ENCODE measurements around the gene C6orf132. TPM values are rescaled to one million over a fixed set of nuclear protein-coding genes. Genes with fewer than 3 reads are reported as not detected.
"Not testable (repeated sequence)": the region's sequence is repeated elsewhere in the genome, so short reads cannot be mapped to it uniquely, and the experiment has no call there.

C6orf132 gene
- total and polyA plus RNA-seq, 10 of the 15 experiments (the other 5 are each of a cell fraction or from before 2014, with no cell fraction given): 0.04 to 0.05 TPM; not detected in 8

DNA sequence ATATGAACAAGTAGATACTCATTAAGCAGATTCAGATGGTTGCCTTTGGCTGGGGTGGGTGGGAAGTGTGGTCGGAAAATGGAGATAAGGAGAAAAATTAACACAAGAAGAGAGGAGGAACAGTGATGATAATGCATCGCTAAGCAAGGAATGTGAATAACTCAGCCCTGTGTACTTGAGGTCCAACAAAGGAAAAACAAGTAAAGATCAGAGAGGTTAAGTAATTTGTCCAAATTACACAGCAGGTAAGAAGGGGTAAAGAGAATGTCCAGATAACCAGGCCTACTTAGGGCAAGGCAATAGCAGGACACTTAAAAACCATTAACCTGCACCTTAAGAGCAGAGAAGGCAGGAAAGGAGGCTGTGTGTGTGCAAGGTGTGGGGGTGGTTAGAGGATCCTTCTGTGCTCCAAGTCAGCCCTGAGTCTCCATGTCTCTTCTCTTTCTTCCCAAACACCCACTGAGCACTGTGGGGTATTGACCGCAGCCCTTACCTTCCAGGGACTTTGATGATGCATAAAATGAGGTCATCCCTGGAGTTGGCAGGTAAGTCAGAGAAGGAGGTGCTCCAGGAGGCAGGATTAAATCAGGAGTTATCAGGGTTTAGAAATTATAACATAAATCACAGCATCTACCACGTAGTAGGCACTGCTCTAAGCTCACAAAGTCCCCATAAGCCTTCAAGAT is 10.3 kb upstream of the C6orf132 start:
- H3K79me2 ChIP-seq (ENCODE audit: control insufficient read depth, insufficient read depth, low read length); H3K27ac ChIP-seq (ENCODE audit: control insufficient read depth, insufficient read depth); in situ Hi-C loops (cut with MboI); DNase-seq (ENCODE audit: low read depth, low spot score); RAD21 ChIA-PET (ENCODE audit: unreplicated experiment); H3K4me3 ChIP-seq; FAIRE-seq; H3K36me3 ChIP-seq (ENCODE audit: control insufficient read depth in 2 of 2, insufficient read depth in 2 of 2, low read length in 1 of 2); SMC1A ChIA-PET (ENCODE audit: uncharacterized antibody, unreplicated experiment); BruUV-seq (replicated peaks); H3K4me2 ChIP-seq (ENCODE audit: control insufficient read depth, insufficient read depth); ATAC-seq; H3K9ac ChIP-seq (ENCODE audit: control insufficient read depth, insufficient read depth, low read length); CTCF ChIA-PET; H3K9me3 ChIP-seq (replicated peaks; ENCODE audit: control insufficient read depth, insufficient read depth, low read length); intact Hi-C loops (cut with micrococcal nuclease; ENCODE audit: unreplicated experiment); H4K20me1 ChIP-seq (ENCODE audit: control insufficient read depth, insufficient read depth); H3K4me1 ChIP-seq (ENCODE audit: control insufficient read depth, insufficient read depth, low read length); POLR2A ChIA-PET; H2AFZ ChIP-seq (ENCODE audit: control insufficient read depth, low read depth, low read length); H3K27me3 ChIP-seq (replicated peaks in 1 of 2; ENCODE audit: control insufficient read depth in 2 of 2, insufficient read depth in 2 of 2, low read length in 1 of 2): not testable (repeated sequence)
- 32% methylated on average over 3 of the region's 4 CpGs for WGBS (ENCODE audit: insufficient coverage, insufficient replicate concordance, low lambda C conversion rate, missing lambda C conversion rate)

DNA sequence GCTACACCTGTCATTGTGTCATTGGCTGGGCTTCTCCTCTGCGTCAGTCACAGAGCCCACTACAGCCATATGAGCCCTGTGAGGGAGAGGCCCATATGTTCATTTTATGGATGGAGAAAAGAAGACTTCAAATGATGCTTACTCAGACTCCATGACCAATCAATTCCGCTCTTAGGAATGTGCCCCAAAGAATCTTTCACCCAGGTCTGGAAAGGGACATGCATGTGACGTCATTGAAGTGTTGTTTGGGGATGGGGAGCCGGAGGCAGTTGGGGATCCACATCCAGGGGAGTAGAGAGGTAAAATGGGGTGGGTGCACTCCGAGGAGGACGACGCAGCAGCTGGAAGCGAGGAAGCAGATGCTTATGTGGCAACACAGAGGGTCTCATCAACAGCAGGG is 9.6 kb upstream of the C6orf132 start:
- ChIA-PET SMC1A (ENCODE audit: uncharacterized antibody, unreplicated experiment) (interaction anchor here (1.0 kb wide), 1 partner anchor 12 kb away, joined by 3 read pairs; no protein-coding TSS in a partner anchor), CTCF (interaction anchor here (0.7 kb wide), 1 partner anchor 30 kb away, joined by 3 read pairs; no protein-coding TSS in a partner anchor), POLR2A (interaction anchor here (0.7 to 1.1 kb wide), 2 partner anchors 12 to 527 kb away, joined by 3 read pairs; no protein-coding TSS in a partner anchor), RAD21 (ENCODE audit: unreplicated experiment) (no interaction called here)
- no peak overlapping the region for H3K4me3 ChIP-seq
- intact Hi-C loops (cut with micrococcal nuclease; ENCODE audit: unreplicated experiment): no loop called here
- WGBS (ENCODE audit: insufficient coverage, insufficient replicate concordance, low lambda C conversion rate, missing lambda C conversion rate): 31% methylated on average over 8 of the region's 8 CpGs
- no peak for ATAC-seq
- no peak for DNase-seq (ENCODE audit: low read depth, low spot score)
- no peaks in the 10 kb centered on the region for H3K79me2 ChIP-seq (ENCODE audit: control insufficient read depth, insufficient read depth, low read length)
- H3K9me3 ChIP-seq (replicated peaks; ENCODE audit: control insufficient read depth, insufficient read depth, low read length): no peaks in the 10 kb centered on the region
- H3K36me3 ChIP-seq (ENCODE audit: control insufficient read depth in 2 of 2, insufficient read depth in 2 of 2, low read length in 1 of 2): no peaks in the 10 kb centered on the region
- H2AFZ ChIP-seq (ENCODE audit: control insufficient read depth, low read depth, low read length): no peak overlapping the region
- no peak overlapping the region for H3K27ac ChIP-seq (ENCODE audit: control insufficient read depth, insufficient read depth)
- no peaks in the 10 kb centered on the region for H4K20me1 ChIP-seq (ENCODE audit: control insufficient read depth, insufficient read depth)
- no peak overlapping the region for H3K9ac ChIP-seq (ENCODE audit: control insufficient read depth, insufficient read depth, low read length)
- H3K27me3 ChIP-seq (replicated peaks in 1 of 2; ENCODE audit: control insufficient read depth in 2 of 2, insufficient read depth in 2 of 2, low read length in 1 of 2): peaks cover 0 to 2% of the 10 kb centered on the region in 2 experiments; a peak in 2 of 4 replicates
- in situ Hi-C loops (cut with MboI): no loop called here
- no peaks in the 10 kb centered on the region for H3K4me1 ChIP-seq (ENCODE audit: control insufficient read depth, insufficient read depth, low read length)
- no TSS peak for BruUV-seq (replicated peaks)
- no peak overlapping the region for H3K4me2 ChIP-seq (ENCODE audit: control insufficient read depth, insufficient read depth)
- TF ChIP-seq WRNIP1 (IDR thresholded peaks at IDR 0.05; ENCODE audit: borderline replicate concordance, low read depth, low read length): no peak
- TF ChIP-seq SREBF1 (IDR thresholded peaks at IDR 0.05; ENCODE audit: low read length): no peak
- no peak for TF ChIP-seq ZNF622 (IDR thresholded peaks at IDR 0.05)
- TF ChIP-seq SIX5 (IDR thresholded peaks at IDR 0.05; ENCODE audit: low read depth, low read length, severe bottlenecking): no peak
- TF ChIP-seq KLF5 (IDR thresholded peaks at IDR 0.05; ENCODE audit: partially characterized antibody): no peak
- TF ChIP-seq TCF3 (IDR thresholded peaks at IDR 0.05; ENCODE audit: borderline replicate concordance, insufficient read depth, low read depth, low read length): no peak
- TF ChIP-seq TAF1 (IDR thresholded peaks at IDR 0.05; ENCODE audit: borderline replicate concordance, low read depth, low read length): no peak
- no peak for TF ChIP-seq CHD4 (IDR thresholded peaks at IDR 0.05)
- TF ChIP-seq, protein P1, sequence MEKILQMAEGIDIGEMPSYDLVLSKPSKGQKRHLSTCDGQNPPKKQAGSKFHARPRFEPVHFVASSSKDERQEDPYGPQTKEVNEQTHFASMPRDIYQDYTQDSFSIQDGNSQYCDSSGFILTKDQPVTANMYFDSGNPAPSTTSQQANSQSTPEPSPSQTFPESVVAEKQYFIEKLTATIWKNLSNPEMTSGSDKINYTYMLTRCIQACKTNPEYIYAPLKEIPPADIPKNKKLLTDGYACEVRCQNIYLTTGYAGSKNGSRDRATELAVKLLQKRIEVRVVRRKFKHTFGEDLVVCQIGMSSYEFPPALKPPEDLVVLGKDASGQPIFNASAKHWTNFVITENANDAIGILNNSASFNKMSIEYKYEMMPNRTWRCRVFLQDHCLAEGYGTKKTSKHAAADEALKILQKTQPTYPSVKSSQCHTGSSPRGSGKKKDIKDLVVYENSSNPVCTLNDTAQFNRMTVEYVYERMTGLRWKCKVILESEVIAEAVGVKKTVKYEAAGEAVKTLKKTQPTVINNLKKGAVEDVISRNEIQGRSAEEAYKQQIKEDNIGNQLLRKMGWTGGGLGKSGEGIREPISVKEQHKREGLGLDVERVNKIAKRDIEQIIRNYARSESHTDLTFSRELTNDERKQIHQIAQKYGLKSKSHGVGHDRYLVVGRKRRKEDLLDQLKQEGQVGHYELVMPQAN (conservative IDR thresholded peaks at IDR 0.05): no peak
- no peak for FAIRE-seq

Measured in GM12878 (cell line).